Glomerular visceral epithelial cell (primary cell): ENCODE measurements around the gene MAST3.
A peak's percentile ranks its signal among the peaks of the same experiment; 100 is the strongest.
"Not testable (repeated sequence)": the region's sequence is repeated elsewhere in the genome, so short reads cannot be mapped to it uniquely, and the experiment has no call there.

Experiments used
- DNase-seq: peaks from one replicate; pipeline ENCODE4 v3.0.0-alpha.2; 2016; ENCODE audit errors: extremely low spot score

MAST3 gene

GRCh38 chr19:18137657-18138339 is 40.2 kb downstream of the MAST3 start:
- no peak for DNase-seq

GRCh38 chr19:18140473-18140872 is 42.9 kb downstream of the MAST3 start:
- DNase-seq = no peak

- no peak for DNase-seq
Measured at GRCh38 chr19:18141031-18141430, 43.5 kb downstream of the MAST3 start.

- no peak for DNase-seq
Measured at GRCh38 chr19:18143902-18144301, 46.3 kb downstream of the MAST3 start.

- no peak for DNase-seq
Measured at GRCh38 chr19:18144361-18144760, 46.8 kb downstream of the MAST3 start.

GRCh38 chr19:18144906-18145305 is 47.3 kb downstream of the MAST3 start:
- no peak for DNase-seq

GRCh38 chr19:18145391-18145999 is 47.9 kb downstream of the MAST3 start:
- no peak for DNase-seq

- no peak for DNase-seq
Measured at GRCh38 chr19:18147396-18147795, 49.8 kb downstream of the MAST3 start.

- DNase-seq = no peak
Measured at GRCh38 chr19:18149596-18149975, 52.0 kb downstream of the MAST3 start.

GRCh38 chr19:18150776-18151624 is 53.4 kb downstream of the MAST3 start:
- no peak for DNase-seq

- DNase-seq = peak; percentile 99
Measured at GRCh38 chr19:18152442-18152816, 54.9 kb downstream of the MAST3 start.

GRCh38 chr19:18152817-18153555 is 55.4 kb downstream of the MAST3 start, which contains the start of gene PIK3R2:
PIK3R2 (plus strand) TSS chr19:18153163; CDS start chr19:18155880, 2,717 bp downstream.
- peak; percentile 100 for DNase-seq

- DNase-seq = no peak
Measured at GRCh38 chr19:18153556-18154134, 56.1 kb downstream of the MAST3 start.

GRCh38 chr19:18155095-18156087 is 57.8 kb downstream of the MAST3 start:
- no peak for DNase-seq

- DNase-seq = no peak
Measured at GRCh38 chr19:18156268-18156667, 58.7 kb downstream of the MAST3 start.

GRCh38 chr19:18156841-18157464 is 59.4 kb downstream of the MAST3 start:
- DNase-seq = peak; percentile 91

GRCh38 chr19:18157465-18158063 is 60.0 kb downstream of the MAST3 start:
- DNase-seq = no peak

GRCh38 chr19:18158467-18158866 is 60.9 kb downstream of the MAST3 start:
- DNase-seq = no peak

GRCh38 chr19:18159059-18159616 is 61.6 kb downstream of the MAST3 start:
- not testable (repeated sequence) for DNase-seq
